GM21737 (cell line): ENCODE measurements around the gene CHURC1.
A peak's percentile ranks its signal among the peaks of the same experiment; 100 is the strongest.
"Not testable (repeated sequence)": the region's sequence is repeated elsewhere in the genome, so short reads cannot be mapped to it uniquely, and the experiment has no call there.

Source experiments
- ATAC-seq: cut with Tn5 transposase; IDR thresholded peaks from one replicate; pipeline ENCODE4 v1.9.1; 2021; ENCODE audit warnings: mild to moderate bottlenecking, moderate library complexity; ENCODE audit not compliant: unreplicated experiment

Gene CHURC1

DNA sequence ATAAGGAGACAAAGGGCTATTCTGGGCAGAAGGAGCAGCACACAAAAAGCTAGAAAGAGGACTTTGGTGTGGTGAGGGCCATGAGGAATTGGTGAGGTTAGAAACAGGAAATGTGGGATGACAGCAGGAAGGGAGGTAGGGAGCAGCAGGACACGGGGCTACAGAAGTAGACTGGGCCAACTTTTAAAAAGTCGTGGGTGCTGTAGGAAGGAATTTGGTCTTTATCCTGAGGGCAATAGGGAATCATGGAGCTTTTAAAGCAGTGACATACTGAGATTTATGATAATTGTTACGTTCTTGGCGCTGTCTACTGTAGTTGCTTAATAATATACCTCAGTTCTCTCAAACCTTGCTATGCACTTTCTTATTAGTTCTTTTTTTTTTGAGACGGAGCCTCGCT, 8.2 kb upstream of the CHURC1 start:
- ATAC-seq: no peak

DNA sequence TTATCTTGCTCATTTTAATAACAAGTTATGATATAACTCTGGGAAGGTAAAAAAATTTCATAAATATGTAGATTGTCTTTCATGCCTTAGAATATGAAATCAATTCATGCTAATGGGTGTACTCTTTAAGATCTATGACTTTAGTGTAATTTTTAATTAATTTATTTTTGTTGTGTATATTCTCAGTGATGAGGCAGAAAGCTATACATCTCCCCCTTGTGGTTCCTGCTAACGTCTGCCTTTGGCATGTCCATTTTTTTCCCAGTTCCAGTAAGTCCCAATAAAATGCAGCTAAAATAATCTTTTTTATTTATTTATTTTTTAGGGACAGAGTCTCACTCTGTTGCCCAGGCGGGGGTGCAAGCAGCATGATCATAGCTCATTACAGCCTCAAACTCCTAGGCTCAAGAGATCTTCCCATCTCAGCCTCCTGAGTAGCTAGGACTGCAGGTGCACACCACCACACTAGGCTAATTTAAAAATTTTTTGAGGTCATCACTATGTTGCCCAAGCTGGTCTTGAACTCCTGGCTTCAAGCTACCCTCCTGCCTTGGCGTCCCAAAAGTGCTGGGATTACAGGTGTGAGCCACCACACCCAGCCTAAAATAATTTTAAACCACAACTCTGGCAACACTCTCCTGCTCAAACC, 3.3 kb upstream of the CHURC1 start:
- no peak for ATAC-seq

DNA sequence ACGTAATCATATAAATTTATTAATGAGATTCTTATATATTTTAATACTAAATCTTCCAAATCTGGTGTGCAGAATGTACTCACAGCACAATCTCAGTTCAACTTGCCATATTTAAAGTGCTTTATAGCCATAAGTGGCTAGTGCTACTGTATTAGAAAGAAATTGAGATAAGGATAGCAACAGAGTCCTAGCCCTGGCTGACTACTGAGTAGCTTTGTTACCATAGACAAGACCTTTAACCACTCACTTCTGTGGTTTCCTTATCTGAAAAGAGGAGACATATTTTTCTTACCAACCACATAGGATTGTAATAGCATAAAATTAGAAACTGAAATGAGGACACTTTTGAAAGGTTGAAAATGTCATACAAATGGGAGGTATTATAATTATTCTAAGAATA, 2.0 kb upstream of the CHURC1 start:
- no peak for ATAC-seq

DNA sequence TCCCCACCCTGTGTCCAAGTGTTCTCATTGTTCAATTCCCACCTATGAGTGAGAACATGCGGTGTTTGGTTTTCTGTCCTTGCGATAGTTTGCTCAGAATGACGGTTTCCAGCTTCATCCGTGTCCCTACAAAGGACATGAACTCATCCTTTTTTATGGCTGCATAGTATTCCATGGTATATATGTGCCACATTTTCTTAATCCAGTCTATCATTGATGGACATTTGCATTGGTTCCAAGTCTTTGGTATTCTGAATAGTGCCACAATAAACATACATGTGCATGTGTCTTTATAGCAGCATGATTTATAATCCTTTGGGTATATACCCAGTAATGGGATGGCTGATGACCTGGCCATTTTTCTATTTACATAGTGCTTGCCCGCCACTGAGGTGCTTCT, 778 bp upstream of the CHURC1 start:
- ATAC-seq: not testable (repeated sequence)

DNA sequence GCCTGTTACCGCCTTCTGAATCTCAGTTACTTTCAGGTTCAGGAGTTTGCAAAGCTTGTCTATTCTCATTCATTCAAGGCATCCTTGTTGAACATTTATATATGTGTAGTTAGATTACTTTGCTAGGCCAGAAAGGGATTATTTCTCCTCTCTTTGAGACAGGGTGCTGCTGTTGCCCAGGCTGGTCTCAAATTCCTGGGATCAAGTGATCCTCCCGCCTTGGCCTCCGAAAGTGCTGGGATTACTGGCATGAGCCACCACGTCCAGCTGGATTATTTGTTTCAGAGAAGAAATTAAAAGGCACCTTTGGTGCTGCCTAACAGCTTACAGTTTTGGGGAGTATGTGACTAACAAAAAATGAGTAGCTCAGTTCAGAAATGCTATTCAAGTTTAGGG, 772 bp downstream of the CHURC1 start:
- ATAC-seq: no peak

DNA sequence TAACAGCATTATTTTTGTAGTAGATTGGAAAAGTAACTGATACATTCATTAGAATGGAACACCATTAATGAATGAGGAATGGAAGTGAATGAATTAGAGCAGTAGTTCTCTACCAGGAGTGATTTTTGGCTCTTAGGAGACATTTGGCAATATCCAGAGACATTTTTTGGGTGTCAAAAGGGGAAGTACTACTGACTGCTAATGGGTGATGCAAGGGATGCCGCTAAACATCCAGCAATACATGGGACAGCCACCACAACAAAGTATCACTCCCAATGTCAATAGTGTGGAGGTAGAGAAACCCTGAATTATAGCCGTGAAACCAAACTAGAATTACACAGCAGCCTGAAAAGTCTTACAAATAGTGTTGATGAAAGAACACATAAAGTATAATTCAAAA, 1.5 kb downstream of the CHURC1 start:
- no peak for ATAC-seq

DNA sequence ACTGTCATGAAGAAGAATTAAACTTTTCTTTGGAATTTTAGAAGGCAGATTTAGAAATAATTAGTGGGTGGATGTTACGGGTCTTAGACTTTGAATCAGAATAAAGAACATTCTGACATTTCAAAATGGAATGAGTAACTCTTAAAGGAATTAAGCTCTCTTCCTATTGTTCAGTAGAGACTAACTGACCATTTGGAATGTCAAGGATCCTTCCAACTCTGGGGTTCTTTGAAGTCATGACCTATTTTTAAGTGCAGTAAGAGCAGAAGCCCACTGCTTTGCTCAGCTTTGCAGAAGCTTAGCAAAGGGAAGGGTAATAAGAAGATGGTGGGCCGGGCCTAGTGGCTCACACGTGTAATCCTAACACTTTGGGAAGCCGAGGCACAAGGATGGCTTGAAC, 4.0 kb downstream of the CHURC1 start:
- no peak for ATAC-seq

DNA sequence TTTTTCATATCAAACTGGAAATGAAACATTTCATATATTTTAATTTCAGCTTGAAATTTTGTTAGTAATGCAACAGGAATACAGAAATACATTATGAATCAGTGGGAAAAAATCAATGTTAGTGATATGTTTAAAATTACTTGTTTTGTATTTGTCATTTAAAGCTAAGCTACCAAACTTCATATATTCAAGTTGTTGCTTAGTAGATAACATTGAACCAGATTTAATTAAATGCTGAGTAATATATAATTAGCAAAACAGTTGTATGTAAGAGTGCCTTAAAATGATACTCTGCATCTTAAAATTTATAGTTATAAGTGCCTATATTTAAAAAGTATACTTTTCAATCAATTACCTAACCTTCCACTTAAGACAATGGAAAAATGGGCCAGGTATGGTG, 5.0 kb downstream of the CHURC1 start:
- ATAC-seq: no peak

DNA sequence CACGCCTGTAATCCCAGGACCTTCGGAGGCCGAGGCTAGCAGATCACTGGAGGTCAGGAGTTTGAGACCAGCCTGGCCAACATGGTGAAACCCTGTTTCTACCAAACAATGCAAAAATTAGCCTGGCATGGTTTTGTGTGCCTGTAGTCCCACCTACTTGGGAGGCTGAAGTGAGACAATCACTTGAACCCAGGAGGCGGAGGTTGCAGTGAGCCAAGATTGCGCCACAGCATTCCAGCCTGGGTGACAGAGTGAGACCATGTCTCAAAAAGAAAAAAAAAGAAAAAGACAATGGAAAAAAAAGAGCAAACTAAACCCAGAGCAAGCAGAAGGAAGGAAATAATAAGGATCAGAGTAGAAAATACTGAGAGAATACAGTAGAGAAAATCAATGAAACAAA, 5.4 kb downstream of the CHURC1 start:
- ATAC-seq: no peak

DNA sequence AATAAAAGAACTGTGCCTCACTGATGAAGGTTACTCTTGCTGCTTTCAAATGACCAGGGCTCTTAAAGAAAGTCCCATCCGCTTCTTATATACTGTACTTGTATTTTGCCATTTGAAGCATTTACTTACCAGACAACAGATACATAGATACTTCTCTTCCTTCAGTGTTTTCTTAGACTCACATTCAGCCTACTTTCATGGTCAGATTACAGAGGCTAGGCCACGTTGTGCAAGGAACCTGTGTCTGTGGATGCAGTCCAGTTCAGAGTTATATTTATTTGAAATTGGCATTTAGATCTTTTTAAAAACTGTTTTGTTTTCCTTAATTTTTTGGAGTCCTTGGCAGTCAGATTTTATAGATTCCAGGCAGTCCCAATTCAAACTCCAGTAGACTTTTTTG, 6.2 kb downstream of the CHURC1 start:
- ATAC-seq: no peak

DNA sequence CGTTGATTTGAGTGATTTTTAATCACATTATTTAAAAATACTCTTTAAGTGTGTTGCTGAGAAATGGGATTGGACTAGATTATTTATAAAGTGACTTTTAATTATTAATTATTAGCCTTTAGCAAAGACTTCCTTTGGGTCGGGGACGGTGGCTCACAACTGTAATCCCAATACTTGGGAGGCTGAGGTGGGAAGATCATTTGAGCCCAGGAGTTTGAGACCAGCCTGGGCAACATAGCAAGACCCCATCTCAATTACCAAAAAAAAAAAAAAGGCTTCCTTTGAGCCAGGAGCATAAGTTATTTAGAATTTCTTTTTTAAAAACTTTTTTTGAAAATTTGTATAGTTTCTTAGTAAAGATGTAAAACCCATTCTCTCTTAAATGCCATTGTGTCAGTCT, 8.8 kb downstream of the CHURC1 start:
- ATAC-seq: no peak

DNA sequence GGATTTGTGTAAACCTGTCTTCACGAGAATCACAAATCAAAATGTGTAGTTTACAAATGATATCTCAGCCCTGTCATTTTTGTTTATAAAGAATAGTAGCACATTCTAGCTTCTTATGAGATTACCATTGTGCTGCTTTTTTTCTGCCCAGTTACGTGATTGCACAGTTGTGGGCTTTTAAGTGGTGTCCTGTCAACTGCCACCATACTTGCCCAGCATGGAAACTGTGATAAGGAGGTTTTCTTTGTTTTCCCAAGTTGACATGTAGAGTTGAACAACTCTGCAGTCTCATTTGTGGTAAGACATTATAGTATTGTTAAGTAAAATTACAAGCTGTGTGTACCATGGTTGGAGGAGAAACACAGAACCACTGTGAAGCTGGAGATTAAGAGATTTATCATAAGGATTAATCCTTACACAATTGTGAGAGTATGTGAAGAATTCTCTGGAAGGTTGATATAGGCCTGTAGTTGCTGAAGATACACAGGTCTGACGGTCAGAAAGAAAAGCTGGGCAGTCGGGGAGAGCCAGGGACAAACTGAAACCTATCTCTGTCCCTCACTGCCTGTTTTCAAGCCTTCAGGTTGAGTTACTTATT, 12.2 kb downstream of the CHURC1 start:
- ATAC-seq: no peak

DNA sequence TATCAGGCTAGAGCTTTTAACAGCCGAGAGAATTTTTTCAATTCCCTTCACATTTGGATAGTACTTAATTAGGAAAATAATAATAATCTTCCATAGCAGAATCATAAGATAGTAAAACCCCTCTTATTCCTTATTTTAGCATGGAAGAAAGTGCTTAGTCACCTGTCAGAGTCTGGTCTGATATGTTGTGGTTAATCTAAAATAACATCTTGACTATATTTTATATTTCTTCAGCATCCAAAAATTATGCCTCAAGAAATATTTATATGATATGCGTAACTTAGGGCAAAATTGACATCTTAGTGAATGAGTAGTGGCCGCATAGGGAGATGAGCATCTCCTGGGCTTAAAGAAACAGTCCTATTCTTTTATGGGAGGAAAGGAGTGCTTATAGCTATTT, 12.8 kb downstream of the CHURC1 start:
- no peak for ATAC-seq

DNA sequence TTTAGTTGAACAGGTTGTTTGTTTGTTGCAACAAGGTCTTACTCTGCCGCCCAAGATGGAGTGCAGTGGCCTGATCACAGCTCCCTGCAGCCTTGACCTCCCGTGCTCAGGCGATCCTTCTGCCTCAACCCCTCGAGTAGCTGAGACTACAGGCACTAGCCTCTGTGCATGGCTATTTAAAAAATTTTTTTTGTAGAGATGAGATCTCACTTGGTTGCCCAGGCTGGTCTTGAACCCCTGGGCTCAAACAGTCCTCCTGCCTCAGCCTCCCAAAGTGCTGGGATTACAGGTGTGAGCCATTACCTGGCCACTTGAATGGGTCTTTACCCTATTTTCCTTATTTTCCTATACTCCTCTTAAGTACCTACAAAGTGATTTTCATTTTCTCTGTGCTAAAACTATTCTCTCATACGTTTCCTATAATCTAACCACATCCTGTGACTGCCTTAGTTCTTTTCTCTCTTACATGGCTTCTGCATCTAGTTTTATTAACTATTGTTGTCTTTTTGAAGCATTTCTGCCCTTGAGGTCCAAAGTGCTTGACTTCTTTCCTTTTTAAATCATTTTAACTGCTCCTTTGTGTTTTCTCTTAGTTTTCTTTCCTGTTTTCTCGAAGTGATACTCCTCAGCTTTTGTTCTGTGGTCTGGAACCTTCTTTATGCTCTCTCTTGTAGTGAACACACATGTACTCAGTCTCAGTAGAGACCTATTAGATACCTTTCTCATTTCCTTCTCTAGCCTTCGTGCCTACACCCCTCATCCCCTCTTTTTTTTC, 14.2 kb downstream of the CHURC1 start:
- peak; percentile 89 for ATAC-seq

DNA sequence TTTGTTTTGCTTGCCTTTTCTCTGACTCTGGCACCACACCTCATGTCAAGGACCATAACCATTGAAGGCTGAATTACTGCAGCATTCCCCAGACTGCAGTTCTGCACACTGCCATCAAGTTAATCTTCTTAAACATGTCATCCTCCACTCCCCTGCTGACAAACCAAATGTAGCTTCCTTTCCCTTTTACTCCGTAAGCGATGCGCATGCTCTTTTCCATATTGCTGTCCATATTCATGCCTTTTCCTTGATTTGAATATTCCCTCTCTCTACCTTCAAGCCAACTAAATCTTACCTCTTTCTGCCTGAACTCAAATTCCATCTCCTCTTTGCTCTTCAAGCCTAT, 14.7 kb downstream of the CHURC1 start:
- no peak for ATAC-seq

DNA sequence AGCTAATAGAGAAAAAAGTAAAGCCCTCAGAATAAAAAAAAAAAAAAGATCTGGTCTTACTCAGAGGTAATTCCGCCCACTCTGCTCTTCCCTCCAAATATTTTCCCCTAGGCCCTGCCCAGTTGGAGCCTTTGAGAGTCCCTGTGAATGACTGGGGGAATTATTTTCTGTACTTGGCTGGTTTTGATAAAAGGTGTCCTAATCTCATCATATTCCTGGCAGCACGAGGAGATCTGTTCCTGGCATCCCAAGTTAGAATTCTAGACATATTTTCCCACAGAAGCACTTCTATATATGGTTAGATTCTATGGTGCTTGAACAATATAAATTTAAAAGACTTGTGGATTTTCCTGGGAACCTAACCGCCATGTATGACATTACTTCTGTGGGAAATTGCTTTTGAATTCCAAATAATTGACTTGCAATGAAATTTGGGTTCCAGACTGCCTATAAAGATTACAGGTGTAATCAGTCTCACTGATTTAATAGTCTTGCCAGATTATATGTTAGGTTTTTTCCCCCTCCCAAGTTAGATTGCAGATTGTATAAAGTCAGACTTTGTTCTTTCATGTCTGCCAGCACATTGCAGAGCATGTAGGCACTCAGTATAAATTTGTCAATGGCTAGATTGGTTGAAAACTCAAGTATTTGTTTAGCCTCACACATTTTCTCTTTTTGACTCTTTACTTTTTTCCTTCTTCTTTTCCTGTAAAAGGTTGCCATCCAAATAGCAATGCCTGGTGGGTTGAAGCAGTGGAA, 16.0 kb downstream of the CHURC1 start:
- ATAC-seq: no peak

DNA sequence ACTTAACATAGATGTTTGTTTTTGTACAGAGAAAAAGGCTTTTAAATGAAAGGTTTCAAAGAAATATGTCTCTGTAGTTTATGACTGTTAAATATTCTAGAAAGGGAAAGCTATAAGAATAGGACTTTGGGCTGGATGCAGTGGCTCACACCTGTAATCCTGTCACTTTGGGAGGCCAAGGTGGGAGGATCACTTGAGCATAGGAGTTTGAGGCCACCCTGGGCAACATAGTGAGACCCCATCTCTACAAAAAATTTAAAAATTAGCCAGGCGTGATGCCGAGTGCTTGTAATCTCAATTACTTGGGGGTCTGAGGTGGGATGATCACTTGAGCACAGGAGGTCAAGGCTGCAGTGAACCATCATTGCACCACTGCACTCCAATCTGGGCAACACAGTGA, 16.9 kb downstream of the CHURC1 start:
- no peak for ATAC-seq

DNA sequence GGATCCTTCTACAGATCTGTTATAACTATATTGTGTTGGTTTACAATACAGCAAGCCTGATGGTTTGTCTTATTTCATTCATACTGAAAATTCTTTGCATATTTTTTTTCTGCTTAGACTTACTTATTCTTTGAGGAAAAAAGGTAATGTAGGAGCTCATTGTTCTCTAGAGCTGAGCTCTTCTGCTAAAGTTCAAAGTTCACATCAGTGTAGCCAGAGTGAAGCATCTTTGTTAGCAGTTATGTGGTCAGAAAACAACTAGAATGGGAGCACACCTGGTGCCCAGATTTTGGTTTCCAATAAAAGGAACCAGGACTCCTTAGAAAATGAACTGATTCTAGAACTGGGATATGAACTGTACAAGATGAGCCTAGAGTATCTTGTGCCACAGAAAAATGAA, 18.0 kb downstream of the CHURC1 start:
- no peak for ATAC-seq

DNA sequence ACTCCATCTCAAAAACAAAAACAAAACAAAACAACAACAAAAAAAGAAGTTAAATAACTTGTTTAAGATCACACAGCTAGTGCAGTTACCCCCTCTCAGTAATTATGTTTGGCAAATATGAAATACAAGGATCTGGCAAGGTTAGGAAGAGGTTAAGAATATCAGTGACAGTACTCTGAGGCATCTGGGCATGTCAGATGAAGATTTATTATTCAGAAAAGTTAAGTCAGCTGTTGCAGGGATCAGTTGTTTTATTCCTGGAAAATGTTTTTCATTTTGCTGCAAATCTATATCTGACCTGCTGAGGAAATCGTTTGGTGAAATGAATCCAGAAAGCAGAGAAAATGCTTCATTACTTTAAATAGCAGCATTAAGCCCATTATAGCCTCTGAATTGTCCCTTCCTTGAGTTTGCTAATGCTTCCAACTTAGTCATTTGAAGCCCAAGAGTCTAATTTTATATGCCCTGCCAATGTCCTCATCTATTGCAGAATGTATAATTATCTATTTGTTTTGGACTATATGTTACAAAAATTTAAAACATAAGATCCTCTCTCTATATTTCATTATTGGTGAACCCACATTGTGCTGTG, 20.2 kb downstream of the CHURC1 start:
- ATAC-seq: no peak

DNA sequence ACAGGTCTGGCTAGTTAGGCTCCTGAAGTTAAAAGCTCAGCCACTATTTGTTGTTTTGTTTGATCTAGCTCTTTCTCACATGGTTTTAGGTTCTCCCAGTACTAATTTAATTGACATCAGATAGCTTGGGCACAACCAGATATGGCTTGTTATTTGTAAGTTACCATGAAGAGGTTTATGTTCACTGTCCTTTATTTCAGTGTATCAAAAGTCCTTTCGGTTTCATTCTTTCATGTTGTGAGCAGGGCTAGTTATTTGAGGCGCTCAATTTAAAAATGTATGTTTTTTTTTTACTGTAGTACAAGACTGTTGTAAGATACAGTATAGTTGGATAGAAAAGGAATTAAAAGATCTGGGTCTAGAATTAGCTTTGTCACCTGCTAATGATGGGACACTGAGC, 21.3 kb downstream of the CHURC1 start:
- no peak for ATAC-seq

DNA sequence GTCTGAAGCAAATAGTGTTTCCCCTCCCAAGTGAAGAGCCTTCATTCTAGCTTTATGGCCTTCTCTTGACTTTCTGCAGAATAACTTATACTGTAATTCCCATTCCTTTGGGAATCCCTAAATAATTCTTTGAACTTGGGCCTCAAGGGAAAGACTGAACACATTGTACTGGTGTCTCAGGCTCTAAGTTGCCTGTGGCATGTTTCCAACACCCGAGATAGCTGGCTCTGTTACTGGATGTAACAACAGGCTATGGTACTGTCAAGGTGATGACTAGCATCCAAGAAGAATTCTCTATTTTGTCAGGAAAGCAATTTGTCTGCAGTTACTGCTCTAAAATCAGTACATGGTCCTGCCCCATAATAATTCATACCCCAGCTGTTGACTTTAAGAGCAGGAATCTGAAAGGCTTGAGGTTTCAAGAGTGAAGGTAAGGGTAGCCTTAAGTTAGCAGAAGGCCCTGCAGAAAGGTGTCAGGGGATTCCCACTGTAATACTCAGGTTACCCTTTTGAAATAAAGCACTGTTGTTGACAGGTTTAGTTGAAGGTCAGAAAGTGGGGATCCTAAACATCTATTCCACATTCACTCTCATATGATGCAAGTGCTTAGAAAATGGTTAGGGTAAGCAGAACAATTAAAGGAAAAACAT, 23.0 kb downstream of the CHURC1 start:
- no peak for ATAC-seq
